Suppressor macrophage (primary cell): ENCODE measurements around the gene LRSAM1.

ENCODE experiments used
- DNase-seq, 4 experiments: peaks; one replicate each; pipeline ENCODE4 v3.0.0-alpha.2; 2020 to 2022
- total RNA-seq, 17 experiments: gene quantifications; one replicate each; lab custom pipeline; 2026; ENCODE audit warnings: mixed read lengths in 6 of 17, inconsistent platforms in 3 of 17; lab: John Stamatoyannopoulos, UW

Gene LRSAM1
- total RNA-seq = 20.2 to 50.2 (median 30.8) reads per million in 17 experiments

DNA sequence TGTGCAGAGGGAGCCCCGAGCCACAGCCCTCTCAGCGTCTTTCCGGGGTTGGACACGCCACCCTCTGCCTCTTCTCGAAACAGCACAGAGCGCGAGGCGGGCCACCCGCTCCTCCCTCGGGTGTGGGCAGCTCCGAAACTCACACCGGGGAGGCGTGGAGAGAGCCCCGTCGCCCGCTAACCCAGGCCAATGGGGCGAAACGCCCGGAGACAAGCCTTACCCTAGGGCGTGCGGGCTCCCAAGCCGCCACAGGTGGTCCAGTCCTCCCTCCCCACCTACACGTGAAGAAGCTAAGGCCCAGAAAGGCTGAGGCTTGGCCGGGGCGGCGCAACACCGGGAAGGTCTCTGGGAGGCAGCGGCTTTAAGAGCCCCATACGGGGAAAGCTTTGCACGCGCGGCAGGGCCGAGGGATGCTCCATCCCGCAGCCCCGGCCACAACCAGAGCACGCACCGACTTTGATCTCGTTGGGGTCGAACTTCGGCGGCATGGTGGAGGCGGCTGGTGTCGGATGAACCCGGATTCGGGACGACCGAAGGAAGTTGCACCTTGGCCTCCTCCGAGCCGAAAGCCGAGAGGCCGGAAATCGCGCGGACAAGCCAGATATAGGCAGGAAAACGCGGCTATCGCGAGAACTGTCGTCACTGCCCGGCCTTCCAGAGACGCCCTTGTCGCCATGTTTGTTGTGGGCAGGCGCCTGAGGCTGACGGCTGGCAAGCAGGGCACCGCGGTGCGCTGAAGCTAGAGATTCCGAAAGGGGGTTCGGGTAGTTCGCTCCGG lies at the start of gene LRSAM1, which contains the start of gene RPL12:
Gene LRSAM1, plus strand, starts transcription at position 681 of the 778 bp plus-strand sequence. CDS start 3,018 bp downstream, outside the sequence.
Gene RPL12, minus strand, starts transcription at position 577 of the 778 bp plus-strand sequence. Its CDS starts 89 bp downstream, at position 488.
- DNase-seq = peak; percentile 97 to 99 (median 98)

DNA sequence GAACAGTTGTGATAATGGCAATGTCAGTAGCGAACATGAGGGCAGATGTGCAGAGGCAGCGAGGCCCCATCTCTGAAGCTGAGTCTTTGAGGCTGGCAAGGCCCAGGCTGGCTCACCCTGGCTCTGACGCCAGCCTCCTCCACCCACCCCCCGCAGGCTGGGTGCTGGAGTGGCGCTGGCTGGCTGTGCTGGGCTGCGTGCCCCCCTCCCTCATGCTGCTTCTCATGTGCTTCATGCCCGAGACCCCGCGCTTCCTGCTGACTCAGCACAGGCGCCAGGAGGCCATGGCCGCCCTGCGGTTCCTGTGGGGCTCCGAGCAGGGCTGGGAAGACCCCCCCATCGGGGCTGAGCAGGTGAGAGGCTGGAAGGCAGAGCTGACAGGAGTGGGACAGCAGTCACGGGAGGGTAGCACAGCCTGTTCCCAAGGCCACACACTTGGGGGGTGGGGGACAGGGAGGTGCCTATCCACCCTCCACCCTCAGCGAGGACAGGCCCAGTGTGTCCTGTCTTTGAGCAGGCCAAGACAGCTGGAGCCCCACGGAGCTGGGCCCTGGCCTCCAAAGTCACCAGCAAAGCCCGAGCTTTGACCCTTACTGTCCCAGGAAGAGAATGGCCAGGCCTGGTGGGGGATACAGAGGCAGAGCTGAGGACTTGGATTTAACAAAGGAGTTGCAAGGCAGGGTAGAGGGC lies 48.8 kb upstream of the LRSAM1 start:
- DNase-seq = no peak

DNA sequence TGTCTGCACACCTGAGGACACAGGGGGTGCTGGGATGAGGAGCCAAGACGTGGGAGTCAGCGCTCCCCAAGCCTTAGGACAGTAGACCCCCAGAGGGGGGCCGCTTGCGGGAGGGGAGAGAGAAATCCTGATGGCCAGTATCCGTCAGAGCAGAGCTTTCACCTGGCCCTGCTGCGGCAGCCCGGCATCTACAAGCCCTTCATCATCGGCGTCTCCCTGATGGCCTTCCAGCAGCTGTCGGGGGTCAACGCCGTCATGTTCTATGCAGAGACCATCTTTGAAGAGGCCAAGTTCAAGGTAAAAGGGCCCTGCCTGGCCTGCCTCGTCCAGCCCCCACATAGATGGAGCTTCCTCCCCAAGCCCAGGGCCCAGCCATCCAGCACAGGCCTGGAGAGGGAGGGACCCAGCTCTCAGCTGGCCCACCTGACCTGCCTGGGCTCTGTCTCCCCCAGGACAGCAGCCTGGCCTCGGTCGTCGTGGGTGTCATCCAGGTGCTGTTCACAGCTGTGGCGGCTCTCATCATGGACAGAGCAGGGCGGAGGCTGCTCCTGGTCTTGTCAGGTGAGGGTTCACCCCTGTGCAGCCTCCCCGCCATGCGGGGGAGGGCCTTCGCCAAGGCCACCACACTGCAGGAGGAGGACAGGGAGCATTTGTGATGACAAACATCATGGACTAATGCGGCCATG lies 47.7 kb upstream of the LRSAM1 start:
- DNase-seq = no peak

DNA sequence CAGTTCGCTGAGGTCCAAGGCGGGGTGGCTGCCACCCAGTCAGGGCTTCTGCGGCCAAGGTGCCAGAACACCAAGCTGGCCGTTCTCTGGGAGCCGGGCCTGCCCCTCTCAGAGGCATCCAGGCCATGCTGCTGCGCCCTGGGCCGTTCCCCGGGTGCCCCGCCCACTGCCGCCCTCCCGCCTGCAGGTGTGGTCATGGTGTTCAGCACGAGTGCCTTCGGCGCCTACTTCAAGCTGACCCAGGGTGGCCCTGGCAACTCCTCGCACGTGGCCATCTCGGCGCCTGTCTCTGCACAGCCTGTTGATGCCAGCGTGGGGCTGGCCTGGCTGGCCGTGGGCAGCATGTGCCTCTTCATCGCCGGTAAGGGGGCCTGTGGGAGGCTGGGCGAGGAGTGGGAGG lies 46.7 kb upstream of the LRSAM1 start:
- no peak for DNase-seq

DNA sequence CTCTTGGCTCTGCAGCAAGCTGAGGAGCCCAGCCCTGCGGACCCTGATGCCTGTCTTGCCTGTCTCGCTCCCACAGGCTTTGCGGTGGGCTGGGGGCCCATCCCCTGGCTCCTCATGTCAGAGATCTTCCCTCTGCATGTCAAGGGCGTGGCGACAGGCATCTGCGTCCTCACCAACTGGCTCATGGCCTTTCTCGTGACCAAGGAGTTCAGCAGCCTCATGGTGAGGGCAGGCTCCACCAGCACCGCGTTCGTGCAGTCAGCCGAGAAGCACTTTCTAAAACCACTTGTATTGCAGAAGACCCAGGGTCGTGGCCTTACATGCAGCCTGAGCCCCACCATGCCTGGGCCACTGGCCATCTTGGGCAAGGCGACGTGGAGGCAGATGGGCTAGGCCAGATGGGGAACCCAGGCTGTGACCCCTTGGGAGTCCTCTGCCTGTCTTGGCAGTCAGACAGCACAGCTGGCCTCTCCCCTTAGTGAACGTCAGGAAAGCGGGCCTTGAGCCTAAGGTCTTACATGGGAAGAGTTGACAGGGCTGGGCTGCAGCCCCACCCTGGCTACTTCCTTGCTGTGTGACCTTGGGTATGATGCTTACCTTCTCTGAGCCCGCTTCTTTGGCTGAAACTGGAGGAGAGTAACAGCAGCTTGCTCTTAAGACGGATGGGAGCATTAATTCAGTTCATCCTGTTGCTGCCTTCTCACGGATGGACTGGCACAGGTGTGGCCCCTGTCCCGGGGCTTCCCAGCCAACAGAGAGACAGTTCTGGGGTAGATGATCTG lies 45.8 kb upstream of the LRSAM1 start:
- no peak for DNase-seq

DNA sequence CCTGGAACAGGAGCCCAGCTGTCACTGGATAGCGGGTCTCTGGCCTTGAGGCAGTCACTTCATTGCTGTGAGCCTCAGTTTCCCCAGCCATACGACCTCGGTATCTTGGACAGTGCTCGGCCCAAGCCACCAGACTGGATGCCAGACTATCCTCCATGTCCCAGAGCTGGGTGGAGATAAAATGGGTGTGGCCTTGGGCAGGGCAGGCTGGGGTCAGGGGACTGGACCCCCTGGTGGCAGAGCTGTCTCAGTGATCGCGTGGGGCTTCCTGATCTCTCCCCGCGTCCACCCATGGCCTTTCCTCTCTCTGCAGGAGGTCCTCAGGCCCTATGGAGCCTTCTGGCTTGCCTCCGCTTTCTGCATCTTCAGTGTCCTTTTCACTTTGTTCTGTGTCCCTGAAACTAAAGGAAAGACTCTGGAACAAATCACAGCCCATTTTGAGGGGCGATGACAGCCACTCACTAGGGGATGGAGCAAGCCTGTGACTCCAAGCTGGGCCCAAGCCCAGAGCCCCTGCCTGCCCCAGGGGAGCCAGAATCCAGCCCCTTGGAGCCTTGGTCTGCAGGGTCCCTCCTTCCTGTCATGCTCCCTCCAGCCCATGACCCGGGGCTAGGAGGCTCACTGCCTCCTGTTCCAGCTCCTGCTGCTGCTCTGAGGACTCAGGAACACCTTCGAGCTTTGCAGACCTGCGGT lies 44.4 kb upstream of the LRSAM1 start:
- no peak for DNase-seq

DNA sequence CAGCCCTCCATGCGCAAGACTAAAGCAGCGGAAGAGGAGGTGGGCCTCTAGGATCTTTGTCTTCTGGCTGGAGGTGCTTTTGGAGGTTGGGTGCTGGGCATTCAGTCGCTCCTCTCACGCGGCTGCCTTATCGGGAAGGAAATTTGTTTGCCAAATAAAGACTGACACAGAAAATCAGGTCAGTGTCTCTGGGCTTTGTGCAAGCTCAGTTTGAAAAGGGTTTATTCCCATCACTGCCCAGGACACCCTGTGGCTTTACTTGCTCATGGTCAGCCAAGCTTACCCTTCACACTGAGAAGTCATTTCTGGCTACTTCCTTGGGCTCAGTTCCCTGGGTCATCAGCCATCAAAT lies 43.8 kb upstream of the LRSAM1 start:
- no peak for DNase-seq

DNA sequence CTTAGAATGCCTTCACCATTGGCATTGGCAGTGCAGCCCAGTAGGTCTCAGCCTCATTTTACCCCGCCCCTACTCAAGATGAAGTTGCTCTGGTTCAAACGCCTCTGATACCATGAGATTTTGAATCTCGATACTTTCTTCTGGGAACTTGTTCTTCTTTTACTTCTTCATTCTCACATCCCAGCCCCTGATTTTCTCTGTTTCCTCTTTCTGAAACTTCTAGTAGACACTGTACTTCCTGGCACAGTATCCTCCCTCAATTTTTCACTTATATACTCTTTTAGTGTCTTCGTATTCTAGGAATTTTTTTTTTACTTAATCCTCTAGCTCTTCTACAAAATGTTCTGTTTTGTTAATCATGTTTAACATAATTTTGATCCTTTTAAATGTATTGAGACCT lies 40.2 kb upstream of the LRSAM1 start:
- DNase-seq = peak; percentile 42 to 85 (median 68)

DNA sequence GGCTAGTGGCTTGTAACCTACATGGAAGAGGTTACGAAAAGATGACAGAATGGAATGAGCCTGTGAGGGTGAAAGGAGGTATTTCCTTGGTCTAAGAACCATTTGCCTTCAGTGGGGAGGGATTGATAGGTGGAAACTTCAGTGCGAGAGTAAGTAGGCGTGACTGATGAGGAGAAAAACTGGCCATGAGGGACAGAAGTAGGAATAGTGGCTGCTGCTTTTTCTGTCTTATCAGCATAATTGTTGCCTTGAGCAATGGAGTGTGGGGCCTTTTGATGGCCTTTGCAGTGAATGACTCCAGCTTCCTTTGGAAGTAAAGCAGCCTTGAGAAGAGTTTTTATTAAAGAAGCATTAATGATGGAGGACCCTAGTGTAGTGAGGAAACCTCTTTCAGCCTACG lies 36.2 kb upstream of the LRSAM1 start:
- no peak for DNase-seq

DNA sequence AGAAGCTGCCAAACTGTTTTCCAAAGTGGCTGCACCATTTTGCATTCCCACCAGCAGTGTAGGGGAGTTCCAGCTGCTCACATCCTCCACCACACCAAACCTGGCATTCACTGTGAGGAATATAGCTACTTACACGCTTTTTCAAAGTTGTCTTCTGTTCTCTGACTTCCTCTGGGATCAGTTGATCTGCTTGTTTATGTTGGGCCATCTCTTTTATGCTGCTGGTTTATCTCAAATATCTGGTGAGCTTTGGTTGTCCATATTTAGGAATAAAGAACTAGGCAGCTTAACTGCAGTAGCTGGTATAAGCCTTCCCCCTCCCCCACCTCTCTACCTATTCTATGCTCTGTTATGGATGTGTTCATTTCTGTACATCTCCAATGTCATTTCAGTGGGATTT lies 35.7 kb upstream of the LRSAM1 start:
- no peak for DNase-seq

DNA sequence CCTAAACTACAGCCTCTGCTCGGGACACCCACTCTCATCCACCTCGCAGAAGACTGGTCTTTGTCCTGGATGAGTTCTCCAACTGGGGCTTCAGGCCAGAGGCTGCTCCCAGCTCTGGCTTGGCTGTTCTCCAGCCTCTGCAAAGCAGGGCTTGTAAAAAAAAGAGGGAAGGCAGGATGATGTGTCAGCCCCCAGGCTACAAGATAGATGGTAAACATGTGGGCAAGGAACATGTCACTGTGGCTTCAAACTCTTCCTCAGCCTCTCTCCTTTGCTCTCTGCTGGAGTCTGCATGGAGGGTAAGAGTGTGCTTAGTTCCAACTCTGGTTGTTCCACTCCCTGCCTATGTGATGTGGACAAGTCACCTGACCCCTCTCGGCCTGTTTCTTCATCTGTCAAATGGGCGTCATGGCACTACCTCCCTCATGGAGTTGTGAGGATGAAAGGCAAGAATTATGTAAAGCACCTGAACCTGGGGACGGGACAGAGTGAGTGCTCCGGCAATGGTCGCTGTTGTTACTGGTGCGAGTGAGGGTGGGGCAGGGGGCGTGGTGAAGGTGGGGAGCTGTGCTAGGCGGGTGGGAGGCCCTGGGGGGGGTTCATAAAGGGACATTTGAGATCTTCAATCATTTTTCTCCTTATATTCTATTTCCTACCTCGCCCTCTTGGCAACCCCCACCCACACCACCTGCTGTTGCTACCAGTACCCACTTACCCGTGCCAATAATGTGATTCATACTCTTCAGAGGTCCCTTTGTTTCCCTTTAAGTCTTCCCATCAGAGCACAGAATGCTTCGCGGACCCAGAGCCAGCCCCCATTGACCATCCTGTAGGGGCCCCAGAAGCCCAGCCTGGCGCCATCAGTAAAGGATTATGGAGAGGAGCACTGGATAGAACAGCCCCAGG lies 33.9 kb upstream of the LRSAM1 start:
- DNase-seq = peak in 2 of 4 experiments; percentile 32

DNA sequence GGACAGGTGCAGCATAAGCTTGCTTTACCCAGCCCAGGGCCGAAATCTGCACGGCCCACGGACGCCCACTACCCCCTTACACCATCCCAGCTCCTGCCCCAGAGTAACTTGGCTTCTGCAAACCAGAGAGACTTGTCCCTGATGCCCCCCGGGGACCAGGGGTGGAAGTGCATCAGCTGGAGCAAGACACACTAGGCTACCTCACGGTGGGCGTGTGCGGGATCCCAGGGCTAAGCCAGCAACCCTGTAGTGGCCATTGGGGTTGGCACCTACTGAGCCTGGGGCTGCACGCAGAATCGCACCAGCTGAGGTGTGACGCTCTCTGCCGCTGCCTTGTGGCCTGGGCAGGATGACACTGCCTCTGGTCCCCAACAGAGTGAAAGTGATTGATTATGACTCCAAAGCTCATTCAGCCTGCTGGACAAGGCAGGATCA lies 33.3 kb upstream of the LRSAM1 start:
- peak; percentile 39 to 74 (median 55) for DNase-seq

DNA sequence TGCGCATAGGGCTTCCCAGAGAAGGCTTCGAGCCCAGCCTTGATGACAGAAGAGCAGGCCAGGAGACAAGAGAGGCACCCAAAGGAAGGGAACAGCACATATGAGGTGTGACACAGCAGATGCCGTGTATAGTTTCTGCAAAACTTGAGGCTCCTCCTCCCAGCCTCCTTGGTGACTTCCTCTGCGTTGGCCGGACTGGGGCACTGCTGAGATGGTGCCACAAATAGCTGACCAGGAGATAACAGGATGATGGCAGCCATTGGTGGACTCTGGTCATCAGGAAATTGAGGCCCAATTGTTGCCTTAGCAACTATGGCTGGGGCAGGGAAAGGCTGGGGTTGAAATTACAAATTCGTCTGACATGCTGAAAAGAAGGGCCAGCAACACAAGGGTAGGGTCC lies 32.0 kb upstream of the LRSAM1 start:
- DNase-seq = peak; percentile 41 to 72 (median 66)

DNA sequence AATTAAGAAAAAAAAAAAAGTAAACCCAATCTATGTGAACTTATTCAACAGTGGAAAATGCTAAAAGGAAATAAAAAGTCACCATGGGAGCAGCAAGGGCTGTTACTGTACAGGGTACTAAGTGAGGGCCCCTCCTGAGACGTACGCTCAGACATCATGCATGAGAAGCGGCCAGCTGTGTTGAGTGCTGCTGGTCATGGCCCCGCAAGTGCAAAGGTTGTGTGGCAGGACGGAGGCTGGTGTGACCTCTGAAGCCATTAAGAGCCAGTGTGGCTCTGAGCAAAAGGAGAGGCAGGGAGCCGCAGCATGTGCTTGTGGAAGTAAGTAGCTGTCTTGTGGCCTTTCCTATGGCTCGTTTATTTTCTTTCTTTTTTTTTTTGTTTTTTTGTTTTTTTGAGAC lies 30.3 kb upstream of the LRSAM1 start:
- no peak for DNase-seq

DNA sequence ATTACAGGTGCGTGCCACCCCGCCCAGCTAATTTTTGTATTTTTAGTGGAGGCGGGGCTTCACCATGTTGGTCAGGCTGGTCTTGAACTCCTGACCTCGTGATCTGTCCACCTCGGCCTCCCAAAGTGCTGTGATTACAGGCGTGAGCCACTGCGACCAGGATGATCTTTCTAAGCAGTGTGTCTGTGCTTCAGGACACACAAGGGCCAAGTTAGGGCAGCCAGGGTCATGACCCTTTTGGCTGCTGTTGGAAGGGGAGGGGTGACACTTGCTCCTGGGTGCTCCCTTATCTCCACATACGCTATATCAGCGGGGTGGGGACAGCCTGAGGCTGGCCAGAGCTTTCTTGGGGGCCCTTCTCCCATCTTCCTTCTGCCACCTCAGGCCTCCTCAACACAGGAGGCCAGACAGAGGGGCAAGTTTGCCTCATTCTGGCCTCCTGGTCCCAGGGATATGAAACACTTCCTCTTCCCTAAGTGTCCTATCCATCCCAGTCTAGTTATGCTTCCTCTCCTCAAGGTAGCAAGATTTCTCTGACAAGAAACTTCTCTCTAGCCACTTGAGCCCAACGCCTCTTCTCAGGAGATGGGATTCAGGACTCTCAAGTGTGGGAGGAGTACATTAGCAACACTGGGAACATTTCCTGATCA lies 29.1 kb upstream of the LRSAM1 start:
- peak in 3 of 4 experiments; percentile 22 to 41 (median 24) for DNase-seq

DNA sequence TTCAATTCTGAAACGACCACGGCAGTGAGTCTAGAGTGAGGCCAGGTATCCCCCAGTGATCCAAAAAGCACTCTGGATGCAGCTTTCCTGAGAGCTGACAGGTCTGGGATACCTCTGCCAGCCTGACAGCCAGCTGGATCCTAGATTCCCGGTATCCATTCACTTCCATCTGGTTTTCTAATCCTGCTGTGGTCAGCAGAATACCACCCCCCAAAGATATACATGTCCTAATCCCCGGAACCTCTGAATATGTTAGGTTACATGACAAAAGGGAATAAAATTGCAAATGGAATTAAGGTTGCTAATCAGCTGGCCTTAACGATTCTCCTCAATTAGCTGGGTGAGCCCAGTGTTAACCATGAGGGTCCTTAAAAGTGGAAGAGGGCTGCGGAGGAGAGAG lies 28.5 kb upstream of the LRSAM1 start:
- no peak for DNase-seq

DNA sequence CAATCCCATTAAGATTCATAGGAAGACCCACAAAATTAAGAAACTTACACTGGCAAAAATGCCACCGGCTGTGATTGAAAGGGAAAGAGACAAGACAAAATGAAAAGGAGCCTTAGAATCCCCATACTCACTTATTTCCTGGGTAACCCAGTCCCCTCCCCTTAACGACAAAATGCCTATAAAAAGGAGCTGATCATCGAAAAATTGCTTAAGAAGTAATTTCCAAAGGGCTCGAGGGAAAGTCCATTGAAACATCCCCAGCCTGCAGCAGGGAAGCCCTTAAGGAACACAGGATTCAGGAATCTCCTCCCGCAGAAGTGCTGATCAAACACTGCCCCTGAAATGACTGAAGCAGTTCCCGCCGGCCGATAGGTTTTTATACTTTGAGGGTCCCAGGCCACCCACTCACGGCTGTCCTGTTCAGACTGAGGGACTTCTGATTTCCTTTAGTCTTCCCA lies 27.8 kb upstream of the LRSAM1 start:
- peak in 2 of 4 experiments; percentile 32 to 40 for DNase-seq

DNA sequence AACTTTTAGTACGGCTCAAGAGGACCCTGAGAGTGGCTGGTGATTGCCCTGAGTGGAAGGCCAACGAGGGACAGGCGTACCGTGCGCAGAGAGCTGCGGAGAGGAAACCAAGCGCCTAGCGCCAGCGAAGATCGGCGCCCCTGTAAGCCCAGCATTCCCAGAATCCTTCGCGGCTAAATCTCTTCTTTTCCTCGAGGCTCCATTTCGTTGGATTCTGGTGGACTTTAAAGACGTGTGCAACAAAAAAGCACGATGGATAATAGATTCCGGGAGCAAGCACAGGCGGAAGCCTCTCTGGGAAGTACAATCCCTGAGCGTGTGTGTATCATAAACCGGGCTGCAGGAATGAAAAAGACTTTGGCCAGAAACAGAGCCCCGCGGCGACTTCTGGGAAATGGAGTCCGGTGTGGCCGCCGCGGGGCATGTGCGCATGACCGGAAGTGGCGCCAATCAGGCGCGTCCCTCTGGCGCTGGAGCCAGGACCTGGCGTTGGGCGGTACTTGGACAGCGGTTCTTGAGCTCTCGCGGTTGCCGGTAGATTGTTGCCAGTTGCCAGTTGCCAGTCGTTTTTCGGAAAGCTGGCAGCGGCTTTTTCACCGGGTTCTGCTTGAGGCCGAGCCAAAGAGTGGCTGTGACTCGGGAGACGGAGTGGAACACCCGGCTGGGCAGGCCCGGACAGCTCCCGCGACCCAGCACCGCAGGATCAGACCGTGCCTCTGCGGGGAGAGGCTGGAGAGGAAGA lies 27.2 kb upstream of the LRSAM1 start, which contains the start of gene ZNF79:
Gene ZNF79, plus strand, starts transcription at position 449 of the 742 bp plus-strand sequence. CDS start 406 bp downstream, outside the sequence.
- DNase-seq = peak; percentile 92 to 96 (median 96)

DNA sequence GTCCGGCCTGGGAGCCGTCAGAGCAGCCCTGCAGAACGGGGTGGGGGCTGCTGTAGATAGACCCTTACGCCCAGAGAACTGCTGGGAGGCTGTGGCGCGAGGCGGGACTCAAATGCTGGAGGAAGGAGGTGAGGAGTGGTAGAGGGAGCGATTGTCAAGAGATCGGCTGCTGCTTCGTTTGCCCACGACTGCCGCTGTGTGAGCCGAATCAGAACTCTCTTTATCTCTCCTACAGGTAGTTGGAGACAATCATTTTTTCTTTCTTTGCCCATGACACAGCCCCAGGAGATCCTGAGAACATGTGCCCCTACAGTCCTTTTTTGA lies 26.7 kb upstream of the LRSAM1 start:
- no peak for DNase-seq
